SK-N-SH treated with all-trans-retinoic acid at 6 μM for 48 hours (cell line): ENCODE results near the gene DOLPP1.

Experiments used
- ATAC-seq: fragments of 200-7000 bp; cut with Tn5 transposase; 3 replicates; pipeline ENCODE4 v1.9.1; 2020; ENCODE audit warnings: mild to moderate bottlenecking, moderate library complexity
- ARNTL ChIP-seq: fragments of 450-650 bp; formaldehyde crosslinking; IDR thresholded peaks from 2 replicates; pipeline ENCODE4 v1.5.0; 2020; ENCODE audit warnings: low read depth, mild to moderate bottlenecking, moderate library complexity, borderline replicate concordance
- BACH2 ChIP-seq: fragments of 250-450 bp; sonication (Bioruptor Pico); IDR thresholded peaks from 2 replicates; pipeline ENCODE4 v1.9.0; 2021; ENCODE audit warnings: mild to moderate bottlenecking, borderline replicate concordance
- CREB5 ChIP-seq: fragments of 250-450 bp; sonication (Bioruptor Pico); IDR thresholded peaks from 2 replicates; pipeline ENCODE4 v1.5.1; 2020; ENCODE audit warnings: low read depth, mild to moderate bottlenecking, moderate library complexity
- CSDC2 ChIP-seq: fragments of 250-450 bp; sonication (Bioruptor Pico); IDR thresholded peaks from 2 replicates; pipeline ENCODE4 v1.5.0; 2020; ENCODE audit warnings: mild to moderate bottlenecking, moderate library complexity
- CSRNP3 ChIP-seq: fragments of 250-450 bp; sonication (Bioruptor Pico); IDR thresholded peaks from 2 replicates; pipeline ENCODE4 v1.5.1; 2021; ENCODE audit warnings: mild to moderate bottlenecking, moderate library complexity
- ESRRG ChIP-seq: fragments of 250-450 bp; sonication (Bioruptor Pico); IDR thresholded peaks from 2 replicates; pipeline ENCODE4 v1.6.1; 2021; ENCODE audit warnings: mild to moderate bottlenecking
- GLIS3 ChIP-seq: fragments of 250-450 bp; sonication (Bioruptor Pico); IDR thresholded peaks from 2 replicates; pipeline ENCODE4 v1.5.0; 2020; ENCODE audit warnings: mild to moderate bottlenecking, moderate library complexity
- ISL1 ChIP-seq: fragments of 250-450 bp; sonication (Bioruptor Pico); IDR thresholded peaks from 2 replicates; pipeline ENCODE4 v2.1.2; 2022; ENCODE audit warnings: mild to moderate bottlenecking, moderate library complexity
- OSR1 ChIP-seq: fragments of 250-450 bp; sonication (Bioruptor Pico); IDR thresholded peaks from 2 replicates; pipeline ENCODE4 v1.8.0; 2022; ENCODE audit warnings: moderate library complexity, mild to moderate bottlenecking, inconsistent platforms
- PATZ1 ChIP-seq: fragments of 250-450 bp; sonication (Bioruptor Pico); IDR thresholded peaks from 2 replicates; pipeline ENCODE4 v1.8.0; 2020; ENCODE audit warnings: mild to moderate bottlenecking, moderate library complexity, borderline replicate concordance
- POU6F1 ChIP-seq: fragments of 250-450 bp; sonication (Bioruptor Pico); IDR thresholded peaks from 2 replicates; pipeline ENCODE4 v1.8.0; 2021; ENCODE audit warnings: low read depth, mild to moderate bottlenecking, moderate library complexity, borderline replicate concordance
- PPARA ChIP-seq: fragments of 250-450 bp; sonication (Bioruptor Pico); IDR thresholded peaks from 2 replicates; pipeline ENCODE4 v1.5.0; 2020; ENCODE audit warnings: mild to moderate bottlenecking, borderline replicate concordance
- RARB ChIP-seq: fragments of 250-450 bp; sonication (Bioruptor Pico); IDR thresholded peaks from 2 replicates; pipeline ENCODE4 v1.8.0; 2021; ENCODE audit warnings: mild to moderate bottlenecking, moderate library complexity
- SNAI2 ChIP-seq: fragments of 250-450 bp; sonication (Bioruptor Pico); IDR thresholded peaks from 2 replicates; pipeline ENCODE4 v1.5.0; 2020; ENCODE audit warnings: mild to moderate bottlenecking, moderate library complexity
- TCF4 ChIP-seq: fragments of 250-450 bp; sonication (Bioruptor Pico); IDR thresholded peaks from 2 replicates; pipeline ENCODE4 v1.8.0; 2021; ENCODE audit warnings: mild to moderate bottlenecking, moderate library complexity, borderline replicate concordance
- TOX ChIP-seq: fragments of 250-450 bp; sonication (Bioruptor Pico); IDR thresholded peaks from 2 replicates; pipeline ENCODE4 v1.8.0; 2021; ENCODE audit warnings: mild to moderate bottlenecking, moderate library complexity, borderline replicate concordance
- ZC3H10 ChIP-seq: fragments of 250-450 bp; sonication (Bioruptor Pico); IDR thresholded peaks from 2 replicates; pipeline ENCODE4 v1.5.1; 2021; ENCODE audit warnings: mild to moderate bottlenecking, moderate library complexity
- ZFP3 ChIP-seq: fragments of 250-450 bp; sonication (Bioruptor Pico); IDR thresholded peaks from 2 replicates; pipeline ENCODE4 v1.5.0; 2020; ENCODE audit warnings: mild to moderate bottlenecking, moderate library complexity
- ZFP30 ChIP-seq: fragments of 450-650 bp; formaldehyde crosslinking; IDR thresholded peaks from 2 replicates; pipeline ENCODE4 v1.5.0; 2022; ENCODE audit warnings: mild to moderate bottlenecking, moderate library complexity
- ZNF565 ChIP-seq: fragments of 450-650 bp; formaldehyde crosslinking; conservative IDR thresholded peaks from 2 replicates; pipeline ENCODE4 v1.5.0; 2020; ENCODE audit warnings: low read depth, mild to moderate bottlenecking, moderate library complexity
- ZNF70 ChIP-seq: fragments of 450-650 bp; formaldehyde crosslinking; IDR thresholded peaks from 2 replicates; pipeline ENCODE4 v1.5.0; 2020; ENCODE audit warnings: mild to moderate bottlenecking, moderate library complexity
- ZNF8 ChIP-seq: fragments of 450-650 bp; formaldehyde crosslinking; IDR thresholded peaks from 2 replicates; pipeline ENCODE4 v1.5.0; 2020; ENCODE audit warnings: mild to moderate bottlenecking, moderate library complexity

The DOLPP1 gene

GRCh38 chr9:129036241-129036922, 44.5 kb upstream of the DOLPP1 start, which contains the start of gene MIGA2:
MIGA2 (plus strand) TSS chr9:129036626; CDS start chr9:129040595, 3,969 bp downstream.
- ATAC-seq = peak; percentile 98
- TF ChIP-seq GLIS3 (CRISPR knock-in tag) = 0 out of 2 replicates have a peak, but pooled peaks have one; percentile 12
- TF ChIP-seq ZC3H10 (CRISPR knock-in tag) = no peak
- TF ChIP-seq BACH2 (CRISPR knock-in tag) = no peak

- ATAC-seq = peak; percentile 10
- no peak for TF ChIP-seq ZFP30
These were observed 43.8 kb upstream of the DOLPP1 start for GRCh38 chr9:129036923-129037766.

- TF ChIP-seq PATZ1 (CRISPR knock-in tag) (no peak), ZNF8 (CRISPR knock-in tag) (no peak), ESRRG (CRISPR knock-in tag) (no peak), GLIS3 (CRISPR knock-in tag) (no peak), ZFP3 (CRISPR knock-in tag) (no peak), CSRNP3 (CRISPR knock-in tag) (no peak)
- no peak for ATAC-seq
These were observed 43.2 kb upstream of the DOLPP1 start for GRCh38 chr9:129037767-129038098.

GRCh38 chr9:129038109-129038852, 42.6 kb upstream of the DOLPP1 start:
- ATAC-seq = no peak
- TF ChIP-seq TOX (CRISPR knock-in tag) (no peak), SNAI2 (no peak), ZFP3 (CRISPR knock-in tag) (no peak), CSDC2 (CRISPR knock-in tag) (no peak), GLIS3 (CRISPR knock-in tag) (no peak), ESRRG (CRISPR knock-in tag) (no peak), OSR1 (CRISPR knock-in tag) (no peak), ARNTL (CRISPR knock-in tag) (no peak), POU6F1 (no peak), TCF4 (CRISPR knock-in tag) (no peak), CREB5 (no peak), ISL1 (CRISPR knock-in tag) (no peak)

- no peak for ATAC-seq
- no peak for TF ChIP-seq OSR1 (CRISPR knock-in tag)
- TF ChIP-seq ZNF565 (CRISPR knock-in tag) = no peak
- TF ChIP-seq CSDC2 (CRISPR knock-in tag) = no peak
- TF ChIP-seq ZNF70 (CRISPR knock-in tag) = no peak
- no peak for TF ChIP-seq SNAI2
- TF ChIP-seq ZFP30 = no peak
- TF ChIP-seq ZC3H10 (CRISPR knock-in tag) = no peak
- no peak for TF ChIP-seq TCF4 (CRISPR knock-in tag)
- TF ChIP-seq PPARA (CRISPR knock-in tag) = no peak
- no peak for TF ChIP-seq POU6F1
- TF ChIP-seq BACH2 (CRISPR knock-in tag) = no peak
- no peak for TF ChIP-seq ISL1 (CRISPR knock-in tag)
- no peak for TF ChIP-seq ESRRG (CRISPR knock-in tag)
- no peak for TF ChIP-seq RARB
- TF ChIP-seq TOX (CRISPR knock-in tag) = no peak
- TF ChIP-seq ARNTL (CRISPR knock-in tag) = no peak
These were observed 40.7 kb upstream of the DOLPP1 start for GRCh38 chr9:129040113-129040643.
